Upper lobe of left lung (tissue), 4 donors: ENCODE measurements around the gene LGALS7.

Source experiments
- EP300 ChIP-seq, 4 donors: sonication (generic); formaldehyde crosslinking; IDR thresholded peaks; one replicate each; pipeline ENCODE4 v1.5.1; 2017; ENCODE audit warnings: antibody characterized with exemption in 4 of 4, control low read depth in 2 of 4
- POLR2A ChIP-seq, 4 donors: fragments of 450-650 bp; IDR thresholded peaks; one replicate each; pipeline ENCODE4 v1.5.1; 2016 to 2017; ENCODE audit warnings: antibody characterized with exemption in 4 of 4, mild to moderate bottlenecking in 2 of 4
- POLR2AphosphoS5 ChIP-seq, 2 donors: sonication (generic); formaldehyde crosslinking; IDR thresholded peaks; one replicate each; pipeline ENCODE4 v1.5.1; 2017; ENCODE audit warnings: antibody characterized with exemption in 2 of 2
- TF ChIP-seq, protein P1 (sequence below), 6 experiments: fragments of 450-650 bp in 4 of 6; fragments of 200-600 bp in 2 of 6; sonication (generic) in 2 of 6; IDR thresholded peaks; one replicate each; pipeline ENCODE4 v1.5.1; 2016 to 2019; ENCODE audit warnings: antibody characterized with exemption in 6 of 6

- TF ChIP-seq, protein P1, sequence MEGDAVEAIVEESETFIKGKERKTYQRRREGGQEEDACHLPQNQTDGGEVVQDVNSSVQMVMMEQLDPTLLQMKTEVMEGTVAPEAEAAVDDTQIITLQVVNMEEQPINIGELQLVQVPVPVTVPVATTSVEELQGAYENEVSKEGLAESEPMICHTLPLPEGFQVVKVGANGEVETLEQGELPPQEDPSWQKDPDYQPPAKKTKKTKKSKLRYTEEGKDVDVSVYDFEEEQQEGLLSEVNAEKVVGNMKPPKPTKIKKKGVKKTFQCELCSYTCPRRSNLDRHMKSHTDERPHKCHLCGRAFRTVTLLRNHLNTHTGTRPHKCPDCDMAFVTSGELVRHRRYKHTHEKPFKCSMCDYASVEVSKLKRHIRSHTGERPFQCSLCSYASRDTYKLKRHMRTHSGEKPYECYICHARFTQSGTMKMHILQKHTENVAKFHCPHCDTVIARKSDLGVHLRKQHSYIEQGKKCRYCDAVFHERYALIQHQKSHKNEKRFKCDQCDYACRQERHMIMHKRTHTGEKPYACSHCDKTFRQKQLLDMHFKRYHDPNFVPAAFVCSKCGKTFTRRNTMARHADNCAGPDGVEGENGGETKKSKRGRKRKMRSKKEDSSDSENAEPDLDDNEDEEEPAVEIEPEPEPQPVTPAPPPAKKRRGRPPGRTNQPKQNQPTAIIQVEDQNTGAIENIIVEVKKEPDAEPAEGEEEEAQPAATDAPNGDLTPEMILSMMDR (IDR thresholded peaks at IDR 0.05), result no peak
- TF ChIP-seq POLR2A (IDR thresholded peaks at IDR 0.05) (no peak), POLR2AphosphoS5 (IDR thresholded peaks at IDR 0.05) (no peak), EP300 (IDR thresholded peaks at IDR 0.05) (no peak)
Measured at GRCh38 chr19:38735257-38735686, 38.0 kb downstream of the LGALS7 start.
